Ovary (tissue), 3 donors: ENCODE measurements around the gene NAPB.

Experiments used
- CTCF ChIP-seq, 3 donors: fragments of 450-650 bp in 2 of 3; fragments of 200-600 bp in 1 of 3; IDR thresholded peaks; one replicate each; pipeline versions ENCODE4 v1.5.1 to v1.8.0; 2016 to 2022; ENCODE audit warnings: antibody characterized with exemption in 3 of 3, mild to moderate bottlenecking in 1 of 3
- EP300 ChIP-seq: sonication (generic); formaldehyde crosslinking; IDR thresholded peaks from one replicate; pipeline ENCODE4 v1.6.1; 2017; ENCODE audit warnings: antibody characterized with exemption
- POLR2A ChIP-seq: fragments of 450-650 bp; IDR thresholded peaks from one replicate; pipeline ENCODE4 v1.6.1; 2017; ENCODE audit warnings: antibody characterized with exemption, mild to moderate bottlenecking, moderate library complexity
- donor health status: DM: no; HTN: no; CAD: no.

- TF ChIP-seq CTCF (IDR thresholded peaks at IDR 0.05) (no peak), POLR2A (no peak), EP300 (no peak)
Measured at GRCh38 chr20:23391707-23392310, 29.5 kb downstream of the NAPB start.
